Measurements from ENCODE around the gene SMO. TPM values are rescaled to one million over a fixed set of nuclear protein-coding genes. Genes with fewer than 3 reads are reported as not detected.
"Not testable (repeated sequence)": the region's sequence is repeated elsewhere in the genome, so short reads cannot be mapped to it uniquely, and the experiment has no call there.

SMO gene
- total RNA-seq, 1 experiment from 2014 or later, result 2.9 TPM

DNA sequence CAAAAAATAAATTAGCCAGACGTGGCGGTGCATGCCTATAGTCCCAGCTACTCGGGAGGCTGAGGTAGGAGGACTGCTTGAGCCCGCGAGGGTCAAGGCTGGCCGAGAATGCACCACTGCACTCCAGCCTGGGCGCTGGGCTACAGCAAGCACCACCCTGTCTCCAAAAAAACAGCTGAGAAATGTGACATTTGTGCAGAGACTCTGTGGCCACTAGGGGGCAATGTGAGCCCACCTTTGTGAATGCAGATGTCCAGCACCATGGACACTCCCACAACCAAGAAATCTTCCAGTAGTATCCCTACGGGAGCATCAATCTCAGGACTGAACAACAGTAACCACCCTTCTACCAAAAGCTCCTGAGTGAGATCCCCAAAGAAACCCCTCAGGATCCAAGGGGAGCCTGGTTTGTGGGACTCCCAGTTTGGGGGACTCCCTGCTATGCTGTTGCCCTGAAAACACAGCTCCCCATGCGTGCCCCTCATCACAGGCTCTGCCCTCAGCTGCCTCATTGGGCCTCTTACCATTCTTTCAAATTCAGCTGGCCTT lies 30.2 kb downstream of the SMO start:
- ATAC-seq (peak; percentile 93), DNase-seq (ENCODE audit: low read depth, low spot score) (peak; percentile 73)
- Histone ChIP-seq H3K27me3 (ENCODE audit: control insufficient read depth, insufficient read depth, low read length) (no peaks in the 10 kb centered on the region), H3K9me3 (ENCODE audit: control insufficient read depth, insufficient read depth, low read depth, low read length) (no peaks in the 10 kb centered on the region), H3K4me3 (ENCODE audit: low read depth in 2 of 2, low read length in 2 of 2) (no peak overlapping the region), H3K27ac (ENCODE audit: low read length) (no peak overlapping the region), H3K36me3 (ENCODE audit: control insufficient read depth, insufficient read depth, low read length) (no peaks in the 10 kb centered on the region), H3K4me1 (ENCODE audit: control insufficient read depth, insufficient read depth, low read length) (no peaks in the 10 kb centered on the region; the same call in 1 of the 2 replicates)
- CTCF ChIA-PET, result interaction anchor here (0.5 to 1.4 kb wide), 9 partner anchors 72 to 253 kb away, joined by 3 to 11 read pairs (median 4); no protein-coding TSS in a partner anchor
- no TSS peak for BruUV-seq (replicated peaks)
- intact Hi-C loops (cut with micrococcal nuclease; ENCODE audit: unreplicated experiment), result loop anchor here (1.0 to 2.0 kb wide), 3 partner anchors 52 to 254 kb away; no protein-coding TSS in a partner anchor
- in situ Hi-C loops (cut with HindIII; ENCODE audit: low pct_unique_long_range_greater_than_20kb, low sequenced_read_pairs), result no loop called here
- TF ChIP-seq, protein P1, sequence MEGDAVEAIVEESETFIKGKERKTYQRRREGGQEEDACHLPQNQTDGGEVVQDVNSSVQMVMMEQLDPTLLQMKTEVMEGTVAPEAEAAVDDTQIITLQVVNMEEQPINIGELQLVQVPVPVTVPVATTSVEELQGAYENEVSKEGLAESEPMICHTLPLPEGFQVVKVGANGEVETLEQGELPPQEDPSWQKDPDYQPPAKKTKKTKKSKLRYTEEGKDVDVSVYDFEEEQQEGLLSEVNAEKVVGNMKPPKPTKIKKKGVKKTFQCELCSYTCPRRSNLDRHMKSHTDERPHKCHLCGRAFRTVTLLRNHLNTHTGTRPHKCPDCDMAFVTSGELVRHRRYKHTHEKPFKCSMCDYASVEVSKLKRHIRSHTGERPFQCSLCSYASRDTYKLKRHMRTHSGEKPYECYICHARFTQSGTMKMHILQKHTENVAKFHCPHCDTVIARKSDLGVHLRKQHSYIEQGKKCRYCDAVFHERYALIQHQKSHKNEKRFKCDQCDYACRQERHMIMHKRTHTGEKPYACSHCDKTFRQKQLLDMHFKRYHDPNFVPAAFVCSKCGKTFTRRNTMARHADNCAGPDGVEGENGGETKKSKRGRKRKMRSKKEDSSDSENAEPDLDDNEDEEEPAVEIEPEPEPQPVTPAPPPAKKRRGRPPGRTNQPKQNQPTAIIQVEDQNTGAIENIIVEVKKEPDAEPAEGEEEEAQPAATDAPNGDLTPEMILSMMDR (IDR thresholded peaks at IDR 0.05), result peak; percentile 87
- TF ChIP-seq POLR2AphosphoS5 (IDR thresholded peaks at IDR 0.05; ENCODE audit: low read depth, low read length) (no peak), TCF7L2 (IDR thresholded peaks at IDR 0.05; ENCODE audit: low read depth, low read length) (no peak), SIN3A (IDR thresholded peaks at IDR 0.05; ENCODE audit: borderline replicate concordance, insufficient read depth, low read depth, low read length) (no peak)
- TF ChIP-seq, protein P2, sequence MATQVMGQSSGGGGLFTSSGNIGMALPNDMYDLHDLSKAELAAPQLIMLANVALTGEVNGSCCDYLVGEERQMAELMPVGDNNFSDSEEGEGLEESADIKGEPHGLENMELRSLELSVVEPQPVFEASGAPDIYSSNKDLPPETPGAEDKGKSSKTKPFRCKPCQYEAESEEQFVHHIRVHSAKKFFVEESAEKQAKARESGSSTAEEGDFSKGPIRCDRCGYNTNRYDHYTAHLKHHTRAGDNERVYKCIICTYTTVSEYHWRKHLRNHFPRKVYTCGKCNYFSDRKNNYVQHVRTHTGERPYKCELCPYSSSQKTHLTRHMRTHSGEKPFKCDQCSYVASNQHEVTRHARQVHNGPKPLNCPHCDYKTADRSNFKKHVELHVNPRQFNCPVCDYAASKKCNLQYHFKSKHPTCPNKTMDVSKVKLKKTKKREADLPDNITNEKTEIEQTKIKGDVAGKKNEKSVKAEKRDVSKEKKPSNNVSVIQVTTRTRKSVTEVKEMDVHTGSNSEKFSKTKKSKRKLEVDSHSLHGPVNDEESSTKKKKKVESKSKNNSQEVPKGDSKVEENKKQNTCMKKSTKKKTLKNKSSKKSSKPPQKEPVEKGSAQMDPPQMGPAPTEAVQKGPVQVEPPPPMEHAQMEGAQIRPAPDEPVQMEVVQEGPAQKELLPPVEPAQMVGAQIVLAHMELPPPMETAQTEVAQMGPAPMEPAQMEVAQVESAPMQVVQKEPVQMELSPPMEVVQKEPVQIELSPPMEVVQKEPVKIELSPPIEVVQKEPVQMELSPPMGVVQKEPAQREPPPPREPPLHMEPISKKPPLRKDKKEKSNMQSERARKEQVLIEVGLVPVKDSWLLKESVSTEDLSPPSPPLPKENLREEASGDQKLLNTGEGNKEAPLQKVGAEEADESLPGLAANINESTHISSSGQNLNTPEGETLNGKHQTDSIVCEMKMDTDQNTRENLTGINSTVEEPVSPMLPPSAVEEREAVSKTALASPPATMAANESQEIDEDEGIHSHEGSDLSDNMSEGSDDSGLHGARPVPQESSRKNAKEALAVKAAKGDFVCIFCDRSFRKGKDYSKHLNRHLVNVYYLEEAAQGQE (IDR thresholded peaks at IDR 0.05; ENCODE audit: insufficient read depth in 1 of 2, low read depth in 2 of 2, low read length in 1 of 2), result peak; percentile 79 to 90
- POLR2A ChIA-PET, result no interaction called here

DNA sequence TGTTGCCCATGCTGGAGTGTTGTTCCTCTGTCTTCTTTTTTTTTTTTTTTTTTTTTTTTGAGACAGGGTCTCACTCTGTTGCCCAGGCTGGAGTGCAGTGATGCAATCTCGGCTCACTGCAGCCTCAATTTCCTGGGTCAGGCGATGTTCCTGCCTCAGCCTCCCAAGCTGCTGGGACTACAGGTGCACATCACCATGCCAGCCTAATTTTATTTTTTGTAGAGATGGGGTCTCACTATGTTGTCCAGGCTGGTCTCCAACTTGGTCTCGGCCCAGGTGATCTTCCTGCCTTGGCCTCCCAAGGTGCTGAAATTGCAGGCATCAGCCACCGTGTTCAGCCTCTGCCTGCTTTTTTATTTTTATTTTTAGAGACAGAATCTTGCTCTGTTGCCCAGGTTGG lies 30.7 kb downstream of the SMO start:
- H3K27me3 ChIP-seq (ENCODE audit: control insufficient read depth, insufficient read depth, low read length); H3K36me3 ChIP-seq (ENCODE audit: control insufficient read depth, insufficient read depth, low read length); H3K27ac ChIP-seq (ENCODE audit: low read length); H3K4me3 ChIP-seq (ENCODE audit: low read depth in 2 of 2, low read length in 2 of 2); H3K4me1 ChIP-seq (ENCODE audit: control insufficient read depth, insufficient read depth, low read length); POLR2A ChIA-PET; H3K9me3 ChIP-seq (ENCODE audit: control insufficient read depth, insufficient read depth, low read depth, low read length); BruUV-seq (replicated peaks); DNase-seq (ENCODE audit: low read depth, low spot score); in situ Hi-C loops (cut with HindIII; ENCODE audit: low pct_unique_long_range_greater_than_20kb, low sequenced_read_pairs); ATAC-seq: not testable (repeated sequence)
- CTCF ChIA-PET, result interaction anchor here (0.5 to 1.4 kb wide), 9 partner anchors 71 to 253 kb away, joined by 3 to 11 read pairs (median 4); no protein-coding TSS in a partner anchor
- intact Hi-C loops (cut with micrococcal nuclease; ENCODE audit: unreplicated experiment), result loop anchor here (2.0 kb wide), 2 partner anchors 52 to 254 kb away; no protein-coding TSS in a partner anchor

DNA sequence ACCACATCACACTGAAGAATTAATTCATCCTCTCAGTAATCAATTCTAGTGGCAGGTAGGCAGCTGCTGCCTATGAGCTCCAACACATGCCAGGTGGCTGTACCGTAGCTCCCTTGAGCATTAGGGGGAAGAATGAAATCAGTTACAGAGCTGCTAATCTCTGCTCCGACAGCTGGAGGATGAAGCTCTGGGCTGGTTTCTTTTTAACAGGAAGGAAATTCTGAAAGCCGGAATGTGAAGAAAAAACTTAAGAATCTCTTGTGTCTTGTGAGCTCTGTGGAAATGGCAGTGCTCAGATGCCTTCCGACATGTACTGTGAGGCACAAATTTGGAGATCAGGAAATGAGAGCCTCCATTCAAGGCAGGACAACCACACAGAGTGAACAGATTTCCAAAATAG lies 33.6 kb downstream of the SMO start:
- TF ChIP-seq TCF7L2 (IDR thresholded peaks at IDR 0.05; ENCODE audit: low read depth, low read length), result no peak
- TF ChIP-seq SIN3A (IDR thresholded peaks at IDR 0.05; ENCODE audit: borderline replicate concordance, insufficient read depth, low read depth, low read length), result no peak
- TF ChIP-seq, protein P2 (IDR thresholded peaks at IDR 0.05; ENCODE audit: insufficient read depth in 1 of 2, low read depth in 2 of 2, low read length in 1 of 2), result no peak
- intact Hi-C loops (cut with micrococcal nuclease; ENCODE audit: unreplicated experiment), result loop anchor here (10.0 kb wide), 1 partner anchor 393 kb away; the partner anchor contains the start of gene NRF1
- ChIA-PET POLR2A (interaction anchor here (0.5 to 0.7 kb wide), 2 partner anchors 19 to 37 kb away, joined by 3 to 12 read pairs; no protein-coding TSS in a partner anchor), CTCF (no interaction called here)
- H3K9me3 ChIP-seq (ENCODE audit: control insufficient read depth, insufficient read depth, low read depth, low read length), result no peaks in the 10 kb centered on the region
- no TSS peak for BruUV-seq (replicated peaks)
- no peak overlapping the region for H3K4me3 ChIP-seq (ENCODE audit: low read depth in 2 of 2, low read length in 2 of 2)
- peaks cover 6% of the 10 kb centered on the region for H3K4me1 ChIP-seq (ENCODE audit: control insufficient read depth, insufficient read depth, low read length)
- ATAC-seq (no peak), DNase-seq (ENCODE audit: low read depth, low spot score) (no peak)
- H3K36me3 ChIP-seq (ENCODE audit: control insufficient read depth, insufficient read depth, low read length), result no peaks in the 10 kb centered on the region
- no peaks in the 10 kb centered on the region for H3K27me3 ChIP-seq (ENCODE audit: control insufficient read depth, insufficient read depth, low read length)
- in situ Hi-C loops (cut with HindIII; ENCODE audit: low pct_unique_long_range_greater_than_20kb, low sequenced_read_pairs), result no loop called here
- H3K27ac ChIP-seq (ENCODE audit: low read length), result no peak overlapping the region
